ENCODE results near the gene ZNF467. TPM values are rescaled to one million over a fixed set of nuclear protein-coding genes. Genes with fewer than 3 reads are reported as not detected.

Gene ZNF467
- total RNA-seq, 2 donors from 2014 or later: 4.6 to 7.4 TPM

DNA sequence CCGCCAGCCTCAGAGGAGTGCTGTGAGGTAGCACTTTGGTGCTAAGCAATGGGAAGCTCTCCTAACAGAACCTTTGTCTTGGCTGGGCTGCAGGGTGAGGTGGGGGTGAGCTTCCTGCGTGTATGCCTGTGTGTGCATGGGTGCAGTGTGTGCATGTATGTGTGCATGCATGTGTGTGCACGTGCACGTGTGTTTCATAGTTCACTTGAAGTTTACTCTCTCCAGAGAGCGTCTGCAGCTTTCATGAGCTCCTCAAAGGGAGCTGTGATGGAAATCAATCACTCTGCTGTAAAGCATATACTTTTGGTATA is 4.9 kb upstream of the ZNF467 start:
- H3K27me3 ChIP-seq (replicated peaks; ENCODE audit: insufficient read depth): no peaks in the 10 kb centered on the region
- H3K36me3 ChIP-seq: no peaks in the 10 kb centered on the region
- TF ChIP-seq, protein P1, sequence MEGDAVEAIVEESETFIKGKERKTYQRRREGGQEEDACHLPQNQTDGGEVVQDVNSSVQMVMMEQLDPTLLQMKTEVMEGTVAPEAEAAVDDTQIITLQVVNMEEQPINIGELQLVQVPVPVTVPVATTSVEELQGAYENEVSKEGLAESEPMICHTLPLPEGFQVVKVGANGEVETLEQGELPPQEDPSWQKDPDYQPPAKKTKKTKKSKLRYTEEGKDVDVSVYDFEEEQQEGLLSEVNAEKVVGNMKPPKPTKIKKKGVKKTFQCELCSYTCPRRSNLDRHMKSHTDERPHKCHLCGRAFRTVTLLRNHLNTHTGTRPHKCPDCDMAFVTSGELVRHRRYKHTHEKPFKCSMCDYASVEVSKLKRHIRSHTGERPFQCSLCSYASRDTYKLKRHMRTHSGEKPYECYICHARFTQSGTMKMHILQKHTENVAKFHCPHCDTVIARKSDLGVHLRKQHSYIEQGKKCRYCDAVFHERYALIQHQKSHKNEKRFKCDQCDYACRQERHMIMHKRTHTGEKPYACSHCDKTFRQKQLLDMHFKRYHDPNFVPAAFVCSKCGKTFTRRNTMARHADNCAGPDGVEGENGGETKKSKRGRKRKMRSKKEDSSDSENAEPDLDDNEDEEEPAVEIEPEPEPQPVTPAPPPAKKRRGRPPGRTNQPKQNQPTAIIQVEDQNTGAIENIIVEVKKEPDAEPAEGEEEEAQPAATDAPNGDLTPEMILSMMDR (IDR thresholded peaks at IDR 0.05): no peak
- ATAC-seq (ENCODE audit: insufficient number of reproducible peaks, low FRiP score, low read depth) (no peak), DNase-seq (ENCODE audit: low spot score) (no peak)
- no peak overlapping the region for H3K4me3 ChIP-seq
- no peak overlapping the region for H3K27ac ChIP-seq
- peaks cover 0 to 3% of the 10 kb centered on the region in 2 donors for H3K4me1 ChIP-seq (ENCODE audit: control insufficient read depth in 1 of 2, low read depth in 2 of 2)
- H3K9me3 ChIP-seq: no peaks in the 10 kb centered on the region

DNA sequence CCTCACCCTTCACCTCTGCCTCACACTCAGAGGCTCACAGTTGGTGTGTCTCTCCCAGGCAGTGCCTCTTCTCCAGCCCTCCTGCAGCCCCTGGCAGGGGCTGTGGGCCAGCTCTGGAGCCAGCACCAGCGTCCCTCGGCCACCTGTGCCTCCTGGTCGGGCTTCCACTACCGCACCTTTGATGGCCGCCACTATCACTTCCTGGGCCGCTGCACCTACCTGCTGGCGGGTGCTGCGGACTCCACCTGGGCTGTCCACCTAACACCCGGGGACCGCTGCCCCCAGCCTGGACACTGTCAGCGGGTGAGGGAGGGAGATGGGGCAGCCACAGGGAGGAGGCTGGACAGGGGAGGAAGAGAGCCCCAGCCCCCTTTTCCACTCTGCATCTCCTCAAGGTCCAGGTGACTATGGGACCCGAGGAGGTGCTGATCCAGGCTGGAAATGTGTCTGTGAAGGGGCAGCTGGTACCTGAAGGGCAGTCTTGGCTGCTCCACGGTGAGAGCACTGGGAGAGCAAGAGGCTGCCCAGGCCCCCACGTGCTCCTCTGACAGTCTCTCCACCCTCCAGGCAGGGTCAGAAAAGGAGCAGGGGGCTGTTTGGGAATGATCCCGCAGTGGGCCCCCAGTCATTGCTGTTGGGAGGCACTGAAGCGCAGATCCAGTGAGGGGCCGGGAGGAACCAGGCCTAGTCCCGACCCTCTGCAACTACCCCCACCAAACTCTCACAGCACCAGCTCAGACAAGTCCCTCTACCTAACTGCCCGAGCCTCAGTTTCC is 4.4 kb upstream of the ZNF467 start:
- DNase-seq (ENCODE audit: low spot score) (no peak), ATAC-seq (ENCODE audit: insufficient number of reproducible peaks, low FRiP score, low read depth) (no peak)
- H3K36me3 ChIP-seq: no peaks in the 10 kb centered on the region
- H3K27ac ChIP-seq: no peak overlapping the region
- H3K4me3 ChIP-seq: no peak overlapping the region
- H3K9me3 ChIP-seq: no peaks in the 10 kb centered on the region
- H3K4me1 ChIP-seq (ENCODE audit: control insufficient read depth in 1 of 2, low read depth in 2 of 2): peaks cover 0 to 3% of the 10 kb centered on the region in 2 donors
- TF ChIP-seq, protein P1 (IDR thresholded peaks at IDR 0.05): no peak
- H3K27me3 ChIP-seq (replicated peaks; ENCODE audit: insufficient read depth): no peaks in the 10 kb centered on the region

DNA sequence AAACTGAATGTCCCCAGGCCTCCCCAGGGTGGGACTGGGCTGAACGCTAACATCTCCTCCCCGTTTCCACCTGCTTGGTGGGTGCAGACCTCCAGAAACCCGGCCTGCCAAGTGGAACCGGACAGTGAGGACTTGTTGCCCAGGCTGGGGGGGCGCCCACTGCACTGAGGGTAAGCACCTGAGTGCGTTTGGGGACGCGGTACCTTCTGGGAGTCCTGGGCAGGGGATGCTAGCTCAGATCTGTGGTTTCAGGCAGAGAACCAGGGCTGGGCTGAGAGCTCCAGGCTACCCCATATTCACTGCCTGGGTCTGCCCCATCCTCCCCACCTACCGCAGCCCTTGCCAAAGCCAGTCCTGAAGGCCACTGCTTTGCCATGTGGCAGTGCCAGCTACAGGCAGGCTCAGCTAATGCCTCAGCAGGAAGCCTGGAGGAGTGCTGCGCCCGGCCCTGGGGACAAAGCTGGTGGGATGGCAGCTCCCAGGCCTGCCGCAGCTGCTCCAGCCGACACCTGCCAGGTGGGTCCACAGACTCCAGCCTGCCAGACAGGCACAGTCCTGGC is 3.5 kb upstream of the ZNF467 start:
- DNase-seq (ENCODE audit: low spot score) (no peak), ATAC-seq (ENCODE audit: insufficient number of reproducible peaks, low FRiP score, low read depth) (no peak)
- TF ChIP-seq, protein P1 (IDR thresholded peaks at IDR 0.05): no peak
- Histone ChIP-seq H3K4me1 (ENCODE audit: control insufficient read depth in 1 of 2, low read depth in 2 of 2) (peaks cover 0 to 3% of the 10 kb centered on the region in 2 donors), H3K27me3 (replicated peaks; ENCODE audit: insufficient read depth) (no peaks in the 10 kb centered on the region), H3K9me3 (no peaks in the 10 kb centered on the region), H3K4me3 (no peak overlapping the region), H3K36me3 (no peaks in the 10 kb centered on the region), H3K27ac (no peak overlapping the region)

DNA sequence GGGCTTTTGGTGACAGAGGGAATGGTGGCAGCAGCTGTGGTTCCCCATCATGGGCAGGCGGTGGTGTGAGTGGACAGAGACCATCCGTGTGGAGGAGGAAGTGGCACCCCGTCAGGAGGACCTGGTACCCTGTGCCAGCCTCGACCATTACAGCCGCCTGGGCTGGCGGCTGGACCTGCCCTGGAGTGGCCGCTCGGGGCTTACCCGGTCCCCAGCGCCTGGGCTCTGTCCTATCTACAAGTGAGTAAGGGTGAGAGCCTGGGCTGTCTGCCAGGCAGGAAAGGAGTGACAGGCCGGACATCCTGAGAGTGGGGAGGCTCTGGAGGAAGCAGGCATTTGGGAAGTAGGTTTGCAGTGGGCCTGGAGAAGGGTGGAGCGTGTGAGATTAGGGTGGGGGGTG is 2.9 kb upstream of the ZNF467 start:
- no peaks in the 10 kb centered on the region for H3K9me3 ChIP-seq
- H3K4me3 ChIP-seq: no peak overlapping the region
- no peak for ATAC-seq (ENCODE audit: insufficient number of reproducible peaks, low FRiP score, low read depth)
- no peak for DNase-seq (ENCODE audit: low spot score)
- H3K27ac ChIP-seq: no peak overlapping the region
- H3K27me3 ChIP-seq (replicated peaks; ENCODE audit: insufficient read depth): no peaks in the 10 kb centered on the region
- H3K36me3 ChIP-seq: no peaks in the 10 kb centered on the region
- TF ChIP-seq, protein P1 (IDR thresholded peaks at IDR 0.05): no peak
- peaks cover under 1 to 5% of the 10 kb centered on the region in 2 donors for H3K4me1 ChIP-seq (ENCODE audit: control insufficient read depth in 1 of 2, low read depth in 2 of 2)

DNA sequence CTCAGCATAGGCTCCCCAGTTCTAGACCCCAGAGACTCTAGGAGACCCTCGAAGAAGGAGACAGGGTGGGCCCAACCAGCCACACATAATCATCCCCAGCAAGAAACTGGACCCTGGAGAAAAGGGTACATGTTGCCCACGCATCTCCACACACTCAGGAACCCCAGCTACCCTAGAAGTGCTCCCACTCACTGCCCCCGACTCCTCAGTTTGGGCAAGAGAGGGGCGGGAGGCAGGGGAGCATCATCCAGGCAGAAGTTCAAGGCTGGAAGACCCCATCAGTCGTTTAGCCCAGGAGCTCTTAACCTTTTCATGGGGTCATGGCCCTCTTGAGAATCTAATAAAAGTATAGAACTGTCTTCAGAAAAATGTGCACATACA is 1.8 kb upstream of the ZNF467 start:
- Histone ChIP-seq H3K4me3 (no peak overlapping the region), H3K9me3 (no peaks in the 10 kb centered on the region), H3K27ac (no peak overlapping the region), H3K27me3 (replicated peaks; ENCODE audit: insufficient read depth) (no peaks in the 10 kb centered on the region), H3K4me1 (ENCODE audit: control insufficient read depth in 1 of 2, low read depth in 2 of 2) (peaks cover 4 to 12% of the 10 kb centered on the region in 2 donors), H3K36me3 (no peaks in the 10 kb centered on the region)
- ATAC-seq (ENCODE audit: insufficient number of reproducible peaks, low FRiP score, low read depth) (no peak), DNase-seq (ENCODE audit: low spot score) (no peak)
- TF ChIP-seq, protein P1 (IDR thresholded peaks at IDR 0.05): no peak
